Small intestine (tissue), 7 donors: ENCODE data around the gene ZNF280C. TPM values are rescaled to one million over a fixed set of nuclear protein-coding genes. Genes with fewer than 3 reads are reported as not detected.

Source experiments
- DNase-seq, 2 donors: peaks; one replicate each; pipeline versions ENCODE4 v3.0.0 to v3.0.0-alpha.2; 2013
- FAIRE-seq: peaks from 2 replicates; lab custom pipeline; 2012; peaks lifted over from hg19 to GRCh38; lab: Jason Lieb, UNC
- H3K27ac ChIP-seq, 3 donors: one replicate each; pipeline ENCODE4 v1.5.1; 2013; ENCODE audit warnings: low read length in 2 of 3, mild to moderate bottlenecking in 2 of 3, control low read depth in 1 of 3, inconsistent platforms in 1 of 3, low read depth in 1 of 3, moderate library complexity in 1 of 3
- H3K27me3 ChIP-seq, 3 donors: one replicate each; pipeline ENCODE4 v1.6.1; 2013; ENCODE audit warnings: low read length in 3 of 3, inconsistent platforms in 1 of 3; ENCODE audit not compliant: control insufficient read depth in 3 of 3, insufficient read depth in 3 of 3
- H3K36me3 ChIP-seq, 3 donors: one replicate each; pipeline ENCODE4 v1.6.1; 2013; ENCODE audit warnings: low read length in 3 of 3, inconsistent platforms in 1 of 3, low read depth in 1 of 3, mild to moderate bottlenecking in 1 of 3, moderate library complexity in 1 of 3; ENCODE audit not compliant: control insufficient read depth in 3 of 3, insufficient read depth in 2 of 3
- H3K4me1 ChIP-seq, 3 donors: one replicate each; pipeline ENCODE4 v1.6.1; 2013; ENCODE audit warnings: low read length in 2 of 3, inconsistent platforms in 1 of 3, low read depth in 1 of 3, mild to moderate bottlenecking in 1 of 3, moderate library complexity in 1 of 3; ENCODE audit not compliant: control insufficient read depth in 3 of 3, insufficient read depth in 2 of 3
- H3K4me3 ChIP-seq, 3 donors: one replicate each; pipeline ENCODE4 v1.5.1; 2013; ENCODE audit warnings: low read length in 3 of 3, control low read depth in 1 of 3, inconsistent platforms in 1 of 3, low read depth in 1 of 3, mild to moderate bottlenecking in 1 of 3, moderate library complexity in 1 of 3
- H3K9me3 ChIP-seq, 2 donors: one replicate each; pipeline ENCODE4 v1.6.1; 2013; ENCODE audit warnings: low read depth in 1 of 2, low read length in 1 of 2; ENCODE audit not compliant: control insufficient read depth in 2 of 2, insufficient read depth in 1 of 2
- WGBS, 3 donors: extraction: QIAGEN DNeasy Blood & Tissue Kit; methylation state at CpG; one replicate each; pipeline ENCODE4 v1.1.7; 2013; 5-methylcytosine and 5-hydroxymethylcytosine counted together
- polyA plus RNA-seq, 4 donors: library from polyadenylated mRNA; stranded (reverse) in 3 of 4; unstranded in 1 of 4; fragments of 200-250 nt in 3 of 4; fragments of 120-200 nt in 1 of 4; gene quantifications; one replicate each; pipeline versions ENCODE4 v1.2.1 to v1.2.3, GENCODE V29; 2013
- donor health status: healthy with polysubstance abuse.
- donor health status: control.
- donor health status: control.
- donor health status: Bipolar disorder and iron deficiency.
- donor health status: healthy.

The ZNF280C gene
- polyA plus RNA-seq, 4 donors: 0.45 to 4.0 (median 0.81) TPM

DNA sequence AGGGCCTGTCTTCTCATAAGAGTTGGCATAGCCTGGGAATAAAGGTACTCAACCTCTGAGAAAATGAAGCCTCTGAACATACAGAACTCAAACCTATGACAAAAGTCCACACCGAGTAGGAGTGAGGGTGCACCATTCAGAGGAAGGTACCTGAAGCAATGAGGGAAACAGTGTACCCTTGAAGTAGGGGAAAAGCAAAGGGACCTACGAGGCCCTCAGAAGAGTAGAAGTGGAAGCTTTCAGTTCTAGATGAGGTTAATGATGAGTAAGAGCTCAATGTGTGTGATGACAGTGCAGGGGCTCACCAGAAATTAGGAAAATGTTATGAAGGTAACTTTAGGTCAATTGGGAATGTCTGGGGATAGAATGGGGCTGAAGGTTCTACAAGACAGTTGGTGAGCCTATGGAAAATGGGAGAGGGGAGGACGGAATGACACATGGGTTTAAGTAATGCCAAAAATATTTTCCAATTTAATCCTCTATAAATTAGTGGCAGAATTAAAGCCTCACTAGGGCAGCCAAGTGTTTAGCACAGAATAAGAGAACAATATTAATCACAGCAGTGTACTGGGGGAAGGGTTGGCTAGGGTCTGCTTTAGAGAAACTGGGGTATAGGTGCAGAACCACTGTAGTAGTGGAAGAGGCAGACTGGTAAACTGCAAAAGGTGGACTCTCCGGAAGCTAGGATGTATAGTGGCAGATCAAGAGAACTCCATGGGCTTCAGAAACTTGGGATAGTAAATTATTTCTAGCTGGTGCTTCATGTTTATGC is 57.1 kb downstream of the ZNF280C start:
- Histone ChIP-seq H3K36me3 (peaks cover 0 to 2% (median 0%) of the 10 kb centered on the region in 3 donors), H3K4me3 (no peak overlapping the region), H3K27me3 (no peaks in the 10 kb centered on the region), H3K4me1 (no peaks in the 10 kb centered on the region), H3K9me3 (no peaks in the 10 kb centered on the region), H3K27ac (no peak overlapping the region)
- WGBS, 3 donors: 71 to 90% (median 83%) methylated on average over 4 of the region's 4 CpGs
- DNase-seq: no peak
- FAIRE-seq: no peak

- no peak for FAIRE-seq
- DNase-seq: peak; percentile 33 to 41
- H3K27ac ChIP-seq: peak overlapping the region in 1 of 3 donors; percentile 23
- H3K4me1 ChIP-seq: peaks cover 0 to 4% (median 0%) of the 10 kb centered on the region in 3 donors
- WGBS, 3 donors: 30 to 69% (median 43%) methylated on average over 1 of the region's 1 CpG
- no peaks in the 10 kb centered on the region for H3K27me3 ChIP-seq
- no peaks in the 10 kb centered on the region for H3K36me3 ChIP-seq
- no peaks in the 10 kb centered on the region for H3K9me3 ChIP-seq
- H3K4me3 ChIP-seq: no peak overlapping the region
Observed at GRCh38 chrX:130204647-130205046, 64.1 kb downstream of the ZNF280C start.

DNA sequence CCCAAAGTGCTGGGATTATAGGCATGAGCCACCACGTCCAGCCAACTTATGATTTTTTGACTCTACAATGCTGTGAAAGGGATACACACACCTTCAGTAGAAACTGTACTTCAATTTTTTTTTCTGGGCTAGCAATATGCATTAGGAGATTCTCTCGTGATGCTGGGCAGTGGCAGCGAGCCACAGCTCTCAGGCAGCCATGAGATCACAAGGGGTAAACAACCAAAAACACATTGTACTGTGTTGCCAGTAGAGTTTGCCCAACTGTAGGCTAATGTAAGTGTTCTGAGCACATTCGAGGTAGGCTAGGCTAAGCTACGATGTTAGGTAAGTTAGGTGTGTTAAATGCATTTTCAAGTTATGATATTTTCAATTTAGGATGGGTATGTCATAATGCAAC is 71.2 kb downstream of the ZNF280C start:
- Histone ChIP-seq H3K4me3 (no peak overlapping the region), H3K9me3 (no peaks in the 10 kb centered on the region), H3K27ac (no peak overlapping the region), H3K27me3 (no peaks in the 10 kb centered on the region), H3K4me1 (peaks cover 0 to 10% (median 0%) of the 10 kb centered on the region in 3 donors), H3K36me3 (no peaks in the 10 kb centered on the region)
- no peak for FAIRE-seq
- no peak for DNase-seq
- 60 to 73% (median 63%) methylated on average over 5 of the region's 5 CpGs for WGBS, 3 donors

GRCh38 chrX:130196466-130196865 is 72.2 kb downstream of the ZNF280C start:
- DNase-seq (peak in 1 of 2 donors; percentile 44), FAIRE-seq (no peak)
- Histone ChIP-seq H3K27ac (no peak overlapping the region), H3K27me3 (no peaks in the 10 kb centered on the region), H3K36me3 (no peaks in the 10 kb centered on the region), H3K4me1 (peaks cover 0 to 10% (median 0%) of the 10 kb centered on the region in 3 donors), H3K4me3 (no peak overlapping the region), H3K9me3 (no peaks in the 10 kb centered on the region)
- WGBS, 3 donors: 40 to 56% (median 56%) methylated on average over 7 of the region's 7 CpGs

DNA sequence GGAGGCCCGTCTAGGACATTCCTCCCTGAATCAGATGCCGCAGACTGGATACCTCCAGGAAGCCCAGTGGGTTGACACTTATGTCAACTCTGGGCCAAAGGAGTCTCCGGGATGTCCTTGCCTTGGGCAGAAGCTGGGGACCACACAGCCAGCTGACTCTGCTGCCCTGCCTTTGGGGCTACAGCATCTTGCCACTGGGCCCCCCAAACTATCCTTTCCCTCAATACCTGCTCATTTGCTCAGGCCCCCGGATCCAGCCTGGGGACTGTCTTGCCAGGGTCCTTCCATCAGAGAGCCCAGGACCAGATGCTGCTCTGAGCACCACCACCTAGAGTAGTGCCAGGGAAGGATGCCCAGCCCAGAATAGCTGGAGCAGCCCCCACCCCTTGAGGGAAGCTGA is 77.9 kb downstream of the ZNF280C start:
- WGBS, 3 donors: 70 to 96% (median 95%) methylated on average over 4 of the region's 4 CpGs
- Histone ChIP-seq H3K4me1 (peaks cover 0 to 5% (median 0%) of the 10 kb centered on the region in 3 donors), H3K9me3 (no peaks in the 10 kb centered on the region), H3K27me3 (no peaks in the 10 kb centered on the region), H3K4me3 (no peak overlapping the region), H3K36me3 (no peaks in the 10 kb centered on the region), H3K27ac (no peak overlapping the region)
- FAIRE-seq (no peak), DNase-seq (no peak)

GRCh38 chrX:130186651-130187050 is 82.0 kb downstream of the ZNF280C start:
- FAIRE-seq: no peak
- no peak overlapping the region for H3K4me3 ChIP-seq
- DNase-seq: no peak

DNA sequence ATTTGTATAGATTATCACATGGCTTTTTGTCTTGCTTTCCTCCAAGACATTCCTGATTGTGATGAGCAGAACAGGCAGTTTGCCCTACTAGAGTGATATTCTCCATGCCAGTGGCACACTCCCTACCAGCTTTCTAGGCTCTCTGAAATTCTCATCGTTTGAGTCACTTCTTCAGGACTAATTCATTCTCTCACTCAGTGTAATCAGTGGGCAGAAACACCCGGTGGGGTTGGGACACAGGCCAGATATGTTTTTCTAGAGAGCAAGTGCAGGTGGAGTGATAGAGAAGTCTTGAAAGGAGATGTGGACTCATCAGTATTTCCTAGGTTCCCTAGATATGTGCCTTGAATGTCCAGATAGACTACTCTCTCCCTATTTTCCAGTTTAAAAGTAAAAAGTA is 83.8 kb downstream of the ZNF280C start:
- Histone ChIP-seq H3K9me3 (no peaks in the 10 kb centered on the region), H3K4me3 (no peak overlapping the region), H3K36me3 (no peaks in the 10 kb centered on the region), H3K27ac (no peak overlapping the region), H3K4me1 (no peaks in the 10 kb centered on the region), H3K27me3 (no peaks in the 10 kb centered on the region)
- FAIRE-seq (no peak), DNase-seq (no peak)
- WGBS, 3 donors: 23 to 50% (median 29%) methylated on average over 2 of the region's 2 CpGs

More at GRCh38 chrX:130186651-130187050, 82.0 kb downstream of the ZNF280C start:
- no peaks in the 10 kb centered on the region for H3K36me3 ChIP-seq
- no peaks in the 10 kb centered on the region for H3K4me1 ChIP-seq
- WGBS, 3 donors: 64 to 94% (median 70%) methylated on average over 4 of the region's 4 CpGs
- H3K9me3 ChIP-seq: no peaks in the 10 kb centered on the region
- no peaks in the 10 kb centered on the region for H3K27me3 ChIP-seq
- H3K27ac ChIP-seq: no peak overlapping the region

DNA sequence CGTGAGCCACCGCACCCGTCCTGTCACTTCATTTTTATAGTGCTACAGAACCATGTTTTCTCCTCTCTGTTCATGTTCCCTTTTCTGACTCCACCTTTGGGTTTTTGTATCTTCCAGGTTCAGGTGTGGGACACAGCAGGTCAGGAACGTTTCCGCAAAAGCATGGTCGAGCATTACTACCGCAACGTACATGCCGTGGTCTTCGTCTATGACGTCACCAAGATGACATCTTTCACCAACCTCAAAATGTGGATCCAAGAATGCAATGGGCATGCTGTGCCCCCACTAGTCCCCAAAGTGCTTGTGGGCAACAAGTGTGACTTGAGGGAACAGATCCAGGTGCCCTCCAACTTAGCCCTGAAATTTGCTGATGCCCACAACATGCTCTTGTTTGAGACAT is 84.5 kb downstream of the ZNF280C start:
- Histone ChIP-seq H3K4me1 (no peaks in the 10 kb centered on the region), H3K27me3 (no peaks in the 10 kb centered on the region), H3K36me3 (no peaks in the 10 kb centered on the region), H3K9me3 (no peaks in the 10 kb centered on the region), H3K4me3 (no peak overlapping the region), H3K27ac (no peak overlapping the region)
- no peak for FAIRE-seq
- no peak for DNase-seq
- 87 to 93% (median 91%) methylated on average over 11 of the region's 11 CpGs for WGBS, 3 donors
